ENCODE measurements around the gene UIMC1.

DNA sequence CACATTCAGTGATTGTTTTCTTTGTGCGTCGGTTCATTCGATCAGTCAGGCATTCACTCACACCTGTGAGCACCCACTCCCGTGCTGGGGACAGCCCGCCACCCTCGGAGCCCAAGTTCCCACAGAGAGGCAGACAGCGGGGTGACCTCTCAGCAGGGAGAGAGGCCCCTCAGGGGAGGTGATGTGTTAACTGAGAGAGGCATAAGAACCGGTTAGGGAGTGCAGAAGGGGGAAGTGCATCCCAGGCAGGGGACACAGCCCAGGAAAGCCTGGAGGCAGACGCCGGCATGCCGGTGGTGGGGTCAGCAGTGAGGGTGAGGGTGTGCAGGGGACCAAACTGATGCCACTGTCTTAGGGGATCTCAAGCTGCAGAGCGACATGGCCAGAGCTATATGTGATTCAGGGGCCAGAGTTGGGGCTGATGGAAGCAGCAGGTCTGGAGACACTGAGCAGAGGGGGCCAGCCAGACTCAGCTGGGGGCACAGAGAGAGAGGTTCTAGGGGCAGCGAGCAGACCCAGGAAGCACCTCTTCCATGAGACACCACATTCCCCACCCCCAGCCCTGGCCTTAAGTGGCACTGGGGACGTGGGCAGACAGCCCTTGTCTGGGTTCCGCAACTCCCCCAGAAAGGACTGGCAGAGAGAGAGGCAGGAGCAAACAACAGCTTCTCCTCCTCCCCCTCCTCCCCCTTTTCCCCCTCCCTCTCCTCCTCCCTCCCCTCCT is 143.4 kb downstream of the UIMC1 start:
- TF ChIP-seq, protein P1, sequence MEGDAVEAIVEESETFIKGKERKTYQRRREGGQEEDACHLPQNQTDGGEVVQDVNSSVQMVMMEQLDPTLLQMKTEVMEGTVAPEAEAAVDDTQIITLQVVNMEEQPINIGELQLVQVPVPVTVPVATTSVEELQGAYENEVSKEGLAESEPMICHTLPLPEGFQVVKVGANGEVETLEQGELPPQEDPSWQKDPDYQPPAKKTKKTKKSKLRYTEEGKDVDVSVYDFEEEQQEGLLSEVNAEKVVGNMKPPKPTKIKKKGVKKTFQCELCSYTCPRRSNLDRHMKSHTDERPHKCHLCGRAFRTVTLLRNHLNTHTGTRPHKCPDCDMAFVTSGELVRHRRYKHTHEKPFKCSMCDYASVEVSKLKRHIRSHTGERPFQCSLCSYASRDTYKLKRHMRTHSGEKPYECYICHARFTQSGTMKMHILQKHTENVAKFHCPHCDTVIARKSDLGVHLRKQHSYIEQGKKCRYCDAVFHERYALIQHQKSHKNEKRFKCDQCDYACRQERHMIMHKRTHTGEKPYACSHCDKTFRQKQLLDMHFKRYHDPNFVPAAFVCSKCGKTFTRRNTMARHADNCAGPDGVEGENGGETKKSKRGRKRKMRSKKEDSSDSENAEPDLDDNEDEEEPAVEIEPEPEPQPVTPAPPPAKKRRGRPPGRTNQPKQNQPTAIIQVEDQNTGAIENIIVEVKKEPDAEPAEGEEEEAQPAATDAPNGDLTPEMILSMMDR (IDR thresholded peaks at IDR 0.05), result no peak
- TF ChIP-seq POLR2A (IDR thresholded peaks at IDR 0.05) (no peak), POLR2AphosphoS5 (IDR thresholded peaks at IDR 0.05; ENCODE audit: insufficient read depth in 1 of 2, low read depth in 1 of 2) (no peak)

All from vagina (tissue), 2 donors.